Glutamatergic neuron (in vitro differentiated cells): Measurements from ENCODE around the gene SOX4. TPM values are rescaled to one million over a fixed set of nuclear protein-coding genes. Genes with fewer than 3 reads are reported as not detected.

ENCODE experiments used
- DNase-seq: peaks from one replicate; pipeline ENCODE4 v3.0.0; 2022
- H3K27ac Mint-ChIP-seq: one replicate; pipeline ENCODE4 v1.8.0; 2020; ENCODE audit warnings: mild to moderate bottlenecking, mixed read lengths, inconsistent platforms; ENCODE audit not compliant: unreplicated experiment
- H3K27me3 Mint-ChIP-seq: one replicate; pipeline ENCODE4 v1.8.0; 2020; ENCODE audit warnings: mild to moderate bottlenecking, moderate library complexity, mixed read lengths, inconsistent platforms; ENCODE audit not compliant: unreplicated experiment
- H3K36me3 Mint-ChIP-seq: one replicate; pipeline ENCODE4 v1.8.0; 2020; ENCODE audit warnings: mild to moderate bottlenecking, mixed read lengths, inconsistent platforms; ENCODE audit not compliant: unreplicated experiment
- H3K4me1 Mint-ChIP-seq: one replicate; pipeline ENCODE4 v1.8.0; 2020; ENCODE audit warnings: mild to moderate bottlenecking, low read depth, mixed read lengths, inconsistent platforms; ENCODE audit not compliant: unreplicated experiment
- H3K4me3 Mint-ChIP-seq: one replicate; pipeline ENCODE4 v1.8.0; 2020; ENCODE audit warnings: mild to moderate bottlenecking, mixed read lengths, inconsistent platforms; ENCODE audit not compliant: unreplicated experiment
- H3K9me3 Mint-ChIP-seq: one replicate; pipeline ENCODE4 v1.8.0; 2020; ENCODE audit warnings: mild to moderate bottlenecking, moderate library complexity, mixed read lengths, inconsistent platforms; ENCODE audit not compliant: unreplicated experiment
- total RNA-seq: library from RNA; stranded (reverse); fragmentation: NEBNext Ultra II Directional; extraction: Animal tissue kit (Norgen Biotek cat#: 25700); gene quantifications from one replicate; pipeline ENCODE4 v1.2.1, GENCODE V29; 2021; ENCODE audit not compliant: unreplicated experiment
- TF ChIP-seq, protein P1 (sequence below): fragments of 200-600 bp; sonication (generic); IDR thresholded peaks from one replicate; pipeline ENCODE4 v1.5.0; 2021; ENCODE audit not compliant: partially characterized antibody, unreplicated experiment

The SOX4 gene
- total RNA-seq, 1 donor from 2014 or later, result 269 TPM

DNA sequence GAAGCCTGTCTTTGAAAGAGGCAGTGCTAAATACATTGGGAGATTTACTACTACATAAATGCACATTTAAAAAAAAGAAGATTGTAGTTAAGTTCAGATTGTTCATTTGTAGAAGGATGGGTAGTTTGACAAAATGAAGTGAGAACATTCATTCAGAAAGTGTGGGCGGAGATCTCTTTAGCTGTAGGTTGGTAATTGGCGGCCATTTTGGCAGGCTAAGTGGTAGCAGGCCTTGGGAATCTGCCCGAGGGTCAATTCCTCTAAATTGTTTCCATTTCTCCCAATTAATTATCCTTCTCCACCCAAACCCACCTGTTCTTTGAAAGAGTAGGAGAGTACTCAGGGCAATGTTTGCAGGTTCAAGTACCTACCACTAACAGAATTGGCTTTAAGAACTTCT lies 17.9 kb downstream of the SOX4 start:
- H3K9me3 Mint-ChIP-seq, result peaks cover 2% of the 10 kb centered on the region
- TF ChIP-seq, protein P1, sequence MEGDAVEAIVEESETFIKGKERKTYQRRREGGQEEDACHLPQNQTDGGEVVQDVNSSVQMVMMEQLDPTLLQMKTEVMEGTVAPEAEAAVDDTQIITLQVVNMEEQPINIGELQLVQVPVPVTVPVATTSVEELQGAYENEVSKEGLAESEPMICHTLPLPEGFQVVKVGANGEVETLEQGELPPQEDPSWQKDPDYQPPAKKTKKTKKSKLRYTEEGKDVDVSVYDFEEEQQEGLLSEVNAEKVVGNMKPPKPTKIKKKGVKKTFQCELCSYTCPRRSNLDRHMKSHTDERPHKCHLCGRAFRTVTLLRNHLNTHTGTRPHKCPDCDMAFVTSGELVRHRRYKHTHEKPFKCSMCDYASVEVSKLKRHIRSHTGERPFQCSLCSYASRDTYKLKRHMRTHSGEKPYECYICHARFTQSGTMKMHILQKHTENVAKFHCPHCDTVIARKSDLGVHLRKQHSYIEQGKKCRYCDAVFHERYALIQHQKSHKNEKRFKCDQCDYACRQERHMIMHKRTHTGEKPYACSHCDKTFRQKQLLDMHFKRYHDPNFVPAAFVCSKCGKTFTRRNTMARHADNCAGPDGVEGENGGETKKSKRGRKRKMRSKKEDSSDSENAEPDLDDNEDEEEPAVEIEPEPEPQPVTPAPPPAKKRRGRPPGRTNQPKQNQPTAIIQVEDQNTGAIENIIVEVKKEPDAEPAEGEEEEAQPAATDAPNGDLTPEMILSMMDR, result no peak
- peaks cover 3% of the 10 kb centered on the region for H3K27me3 Mint-ChIP-seq
- no peaks in the 10 kb centered on the region for H3K36me3 Mint-ChIP-seq
- H3K27ac Mint-ChIP-seq, result no peak overlapping the region
- no peak overlapping the region for H3K4me3 Mint-ChIP-seq
- H3K4me1 Mint-ChIP-seq, result peaks cover 16% of the 10 kb centered on the region
- DNase-seq, result no peak

DNA sequence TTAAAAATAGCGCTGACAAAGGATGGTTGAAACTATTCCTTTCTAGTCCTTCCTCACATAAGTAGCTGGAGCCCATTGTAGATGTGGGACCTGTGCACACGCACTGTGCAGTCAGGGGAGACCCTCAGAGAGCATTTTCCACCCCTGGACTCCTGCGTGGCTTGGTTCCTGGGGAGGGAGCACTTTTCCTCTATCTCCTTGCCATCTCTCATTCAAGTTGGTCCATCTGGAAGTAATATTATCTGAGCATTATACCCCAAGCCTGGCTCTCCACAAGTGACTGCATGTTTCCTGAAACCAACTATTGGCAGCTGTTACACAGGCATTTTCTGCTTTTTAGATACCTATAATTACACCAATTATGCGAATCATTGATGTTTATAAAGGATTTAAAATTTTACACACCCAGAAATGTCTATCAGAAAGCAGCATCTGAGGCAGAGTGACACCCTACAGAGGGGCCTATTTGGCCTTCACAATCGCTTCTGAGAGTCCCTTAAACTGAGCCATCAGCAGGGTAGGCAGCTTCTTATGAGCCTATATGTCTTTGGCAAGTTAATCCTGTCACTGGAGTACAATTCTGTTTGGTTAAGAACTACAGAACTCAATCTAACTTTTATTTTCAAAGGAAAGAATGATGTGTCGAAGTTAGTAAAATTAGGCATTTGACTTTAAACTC lies 18.7 kb downstream of the SOX4 start:
- no peaks in the 10 kb centered on the region for H3K36me3 Mint-ChIP-seq
- H3K4me1 Mint-ChIP-seq, result peaks cover 16% of the 10 kb centered on the region
- H3K4me3 Mint-ChIP-seq, result no peak overlapping the region
- H3K27ac Mint-ChIP-seq, result no peak overlapping the region
- peaks cover 2% of the 10 kb centered on the region for H3K9me3 Mint-ChIP-seq
- TF ChIP-seq, protein P1, result no peak
- H3K27me3 Mint-ChIP-seq, result peaks cover 3% of the 10 kb centered on the region
- no peak for DNase-seq

DNA sequence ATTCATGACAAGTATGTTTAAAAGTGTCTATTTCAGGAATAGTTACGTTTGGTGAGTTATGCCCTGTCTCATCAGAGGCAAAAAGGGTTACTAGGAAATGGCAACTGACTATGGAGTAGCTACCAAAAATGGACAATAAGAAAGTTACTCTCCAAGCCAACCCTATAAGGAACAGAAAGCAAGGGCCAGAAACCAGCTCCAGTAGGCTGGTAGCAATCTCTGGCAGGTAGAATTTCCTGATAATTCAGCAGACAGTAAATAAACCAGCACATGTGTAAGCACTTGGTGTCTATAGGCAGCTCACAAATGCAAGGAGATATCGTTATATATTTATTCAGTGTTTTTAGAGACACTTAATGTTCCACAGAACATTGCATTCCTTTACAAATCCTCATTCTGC lies 20.3 kb downstream of the SOX4 start:
- no peak for DNase-seq
- no peaks in the 10 kb centered on the region for H3K36me3 Mint-ChIP-seq
- H3K4me1 Mint-ChIP-seq, result peaks cover 16% of the 10 kb centered on the region
- no peak overlapping the region for H3K4me3 Mint-ChIP-seq
- H3K9me3 Mint-ChIP-seq, result peaks cover 2% of the 10 kb centered on the region
- no peak overlapping the region for H3K27ac Mint-ChIP-seq
- H3K27me3 Mint-ChIP-seq, result peaks cover 3% of the 10 kb centered on the region
- TF ChIP-seq, protein P1, result no peak

DNA sequence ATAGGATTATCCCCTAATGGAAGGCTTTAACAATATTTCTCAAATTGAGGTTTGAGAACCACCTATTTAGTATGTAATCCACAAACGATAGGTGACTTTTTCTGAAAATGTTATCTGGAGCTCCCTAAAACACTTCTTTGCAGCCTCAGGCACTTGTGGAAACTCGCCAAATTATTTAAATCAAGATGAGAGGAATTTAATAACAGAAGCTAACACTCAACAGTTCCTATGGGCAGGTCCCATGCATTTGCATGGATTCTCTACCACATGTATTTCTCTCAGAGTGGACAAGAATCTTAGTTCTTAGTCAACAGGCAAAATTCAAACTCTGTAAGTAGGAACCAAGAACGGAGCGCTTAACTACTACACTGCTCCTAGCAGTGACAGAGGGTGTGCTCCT lies 20.7 kb downstream of the SOX4 start:
- no peak for DNase-seq
- Mint-ChIP-seq H3K9me3 (peaks cover 2% of the 10 kb centered on the region), H3K27me3 (peaks cover 3% of the 10 kb centered on the region), H3K4me1 (peaks cover 16% of the 10 kb centered on the region), H3K4me3 (no peak overlapping the region), H3K36me3 (no peaks in the 10 kb centered on the region), H3K27ac (no peak overlapping the region)
- TF ChIP-seq, protein P1, result no peak

DNA sequence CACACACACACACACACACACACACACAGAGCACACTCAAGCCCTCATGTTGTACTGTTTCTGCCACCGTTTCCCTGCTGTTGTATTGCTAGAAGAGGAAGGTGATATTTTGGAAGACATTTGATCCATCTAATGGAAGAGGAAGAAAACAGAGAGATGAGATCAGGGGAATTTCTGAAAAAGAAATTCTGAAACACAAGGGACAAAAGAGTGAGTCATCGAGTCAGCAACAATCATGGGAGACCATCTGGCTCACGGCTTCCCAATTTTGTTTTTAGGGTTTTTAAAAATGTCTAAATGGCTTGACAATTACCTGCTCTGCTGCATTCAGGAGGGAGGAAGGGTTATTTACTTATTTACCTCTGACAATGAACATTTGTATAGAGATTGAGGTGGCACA lies 22.0 kb downstream of the SOX4 start:
- H3K27me3 Mint-ChIP-seq, result peaks cover 2% of the 10 kb centered on the region
- H3K4me1 Mint-ChIP-seq, result peaks cover 16% of the 10 kb centered on the region
- TF ChIP-seq, protein P1, result no peak
- DNase-seq, result no peak
- H3K9me3 Mint-ChIP-seq, result peaks cover 1% of the 10 kb centered on the region
- peak overlapping the region; percentile 2 for H3K4me3 Mint-ChIP-seq
- H3K27ac Mint-ChIP-seq, result peak overlapping the region; percentile 15
- H3K36me3 Mint-ChIP-seq, result no peaks in the 10 kb centered on the region
